Mucosa of rectum (tissue), 2 donors: ENCODE measurements around the gene SNX17.

Experiments
- H3K27ac ChIP-seq, 2 donors: one replicate each; pipeline ENCODE4 v1.7.0; 2013; ENCODE audit warnings: inconsistent platforms in 2 of 2, low read depth in 2 of 2, low read length in 2 of 2
- H3K27me3 ChIP-seq, 2 donors: one replicate each; pipeline ENCODE4 v1.7.0; 2013; ENCODE audit warnings: low read length in 2 of 2; ENCODE audit not compliant: control insufficient read depth in 2 of 2, insufficient read depth in 2 of 2
- H3K36me3 ChIP-seq, 2 donors: one replicate each; pipeline ENCODE4 v1.7.0; 2013; ENCODE audit warnings: low read length in 2 of 2; ENCODE audit not compliant: control insufficient read depth in 2 of 2, insufficient read depth in 2 of 2
- H3K4me1 ChIP-seq, 2 donors: one replicate each; pipeline ENCODE4 v1.7.0; 2013; ENCODE audit warnings: low read length in 2 of 2, mild to moderate bottlenecking in 1 of 2; ENCODE audit not compliant: control insufficient read depth in 2 of 2, insufficient read depth in 2 of 2
- H3K4me3 ChIP-seq, 2 donors: one replicate each; pipeline ENCODE4 v1.7.0; 2013; ENCODE audit warnings: low read length in 2 of 2
- H3K9ac ChIP-seq, 2 donors: one replicate each; pipeline ENCODE4 v1.7.0; 2013; ENCODE audit warnings: low read length in 2 of 2, low read depth in 1 of 2, mild to moderate bottlenecking in 1 of 2
- H3K9me3 ChIP-seq, 2 donors: one replicate each; pipeline ENCODE4 v1.7.0; 2013; ENCODE audit warnings: low read length in 2 of 2; ENCODE audit not compliant: control insufficient read depth in 2 of 2
- donor health status: healthy.
- donor health status: Normal muscosa, but diverticular disease.

Gene SNX17

GRCh38 chr2:27363933-27364332 lies 6.5 kb upstream of the SNX17 start:
- Histone ChIP-seq H3K27me3 (no peaks in the 10 kb centered on the region), H3K9me3 (no peaks in the 10 kb centered on the region), H3K36me3 (peaks cover 42 to 45% of the 10 kb centered on the region in 2 donors), H3K9ac (no peak overlapping the region), H3K27ac (no peak overlapping the region), H3K4me3 (no peak overlapping the region), H3K4me1 (peaks cover 2 to 3% of the 10 kb centered on the region in 2 donors)

- H3K4me3 ChIP-seq, result peak overlapping the region; percentile 94 to 96
- peak overlapping the region; percentile 97 for H3K9ac ChIP-seq
- no peaks in the 10 kb centered on the region for H3K27me3 ChIP-seq
- no peaks in the 10 kb centered on the region for H3K9me3 ChIP-seq
- H3K27ac ChIP-seq, result peak overlapping the region; percentile 91 to 93
- peaks cover 29 to 31% of the 10 kb centered on the region in 2 donors for H3K4me1 ChIP-seq
- peaks cover 50 to 51% of the 10 kb centered on the region in 2 donors for H3K36me3 ChIP-seq
Observed at GRCh38 chr2:27369471-27370025, 868 bp upstream of the SNX17 start.

GRCh38 chr2:27370816-27371620 lies 602 bp downstream of the SNX17 start:
- H3K27ac ChIP-seq, result peak overlapping the region; percentile 81 to 90
- H3K9ac ChIP-seq, result peak overlapping the region; percentile 85 to 97
- H3K36me3 ChIP-seq, result peaks cover 55 to 56% of the 10 kb centered on the region in 2 donors
- no peaks in the 10 kb centered on the region for H3K27me3 ChIP-seq
- H3K4me1 ChIP-seq, result peaks cover 29 to 31% of the 10 kb centered on the region in 2 donors
- no peaks in the 10 kb centered on the region for H3K9me3 ChIP-seq
- H3K4me3 ChIP-seq, result peak overlapping the region; percentile 94 to 96

GRCh38 chr2:27372937-27373336 lies 2.5 kb downstream of the SNX17 start:
- no peak overlapping the region for H3K27ac ChIP-seq
- peaks cover 29 to 34% of the 10 kb centered on the region in 2 donors for H3K4me1 ChIP-seq
- H3K27me3 ChIP-seq, result no peaks in the 10 kb centered on the region
- H3K9ac ChIP-seq, result no peak overlapping the region
- H3K36me3 ChIP-seq, result peaks cover 55% of the 10 kb centered on the region in 2 donors
- no peak overlapping the region for H3K4me3 ChIP-seq
- no peaks in the 10 kb centered on the region for H3K9me3 ChIP-seq

- Histone ChIP-seq H3K9ac (no peak overlapping the region), H3K36me3 (peaks cover 52 to 55% of the 10 kb centered on the region in 2 donors), H3K27ac (no peak overlapping the region)
Observed at GRCh38 chr2:27373567-27373966, 3.2 kb downstream of the SNX17 start.

GRCh38 chr2:27375513-27376099 lies 5.2 kb downstream of the SNX17 start:
- peaks cover 53 to 55% of the 10 kb centered on the region in 2 donors for H3K36me3 ChIP-seq
- no peak overlapping the region for H3K4me3 ChIP-seq
- no peaks in the 10 kb centered on the region for H3K27me3 ChIP-seq
- no peaks in the 10 kb centered on the region for H3K9me3 ChIP-seq
- H3K4me1 ChIP-seq, result peaks cover 34 to 38% of the 10 kb centered on the region in 2 donors
- H3K9ac ChIP-seq, result no peak overlapping the region
- no peak overlapping the region for H3K27ac ChIP-seq

More at GRCh38 chr2:27373567-27373966, 3.2 kb downstream of the SNX17 start:
- H3K27me3 ChIP-seq, result no peaks in the 10 kb centered on the region
- no peak overlapping the region for H3K4me3 ChIP-seq
- no peaks in the 10 kb centered on the region for H3K9me3 ChIP-seq
- H3K4me1 ChIP-seq, result peaks cover 32 to 34% of the 10 kb centered on the region in 2 donors

- no peaks in the 10 kb centered on the region for H3K27me3 ChIP-seq
- H3K9me3 ChIP-seq, result no peaks in the 10 kb centered on the region
- no peak overlapping the region for H3K9ac ChIP-seq
- peaks cover 33 to 38% of the 10 kb centered on the region in 2 donors for H3K4me1 ChIP-seq
- H3K27ac ChIP-seq, result no peak overlapping the region
- no peak overlapping the region for H3K4me3 ChIP-seq
- H3K36me3 ChIP-seq, result peaks cover 53 to 55% of the 10 kb centered on the region in 2 donors
Observed at GRCh38 chr2:27376151-27376865, 5.9 kb downstream of the SNX17 start.

GRCh38 chr2:27376866-27377617 lies 6.6 kb downstream of the SNX17 start:
- H3K9me3 ChIP-seq, result no peaks in the 10 kb centered on the region
- H3K36me3 ChIP-seq, result peaks cover 54 to 61% of the 10 kb centered on the region in 2 donors
- no peak overlapping the region for H3K9ac ChIP-seq
- H3K27ac ChIP-seq, result no peak overlapping the region
- H3K4me1 ChIP-seq, result peaks cover 29 to 34% of the 10 kb centered on the region in 2 donors
- no peak overlapping the region for H3K4me3 ChIP-seq
- no peaks in the 10 kb centered on the region for H3K27me3 ChIP-seq

GRCh38 chr2:27377618-27378095 lies 7.2 kb downstream of the SNX17 start:
- Histone ChIP-seq H3K4me3 (no peak overlapping the region), H3K4me1 (peaks cover 23 to 28% of the 10 kb centered on the region in 2 donors), H3K27me3 (no peaks in the 10 kb centered on the region), H3K9ac (no peak overlapping the region), H3K9me3 (no peaks in the 10 kb centered on the region), H3K27ac (no peak overlapping the region), H3K36me3 (peaks cover 56 to 63% of the 10 kb centered on the region in 2 donors)
